GM21825 (cell line): Measurements from ENCODE around the gene PDIK1L.

Experiments
- ATAC-seq: cut with Tn5 transposase; IDR thresholded peaks from one replicate; pipeline ENCODE4 v1.9.1; 2021; ENCODE audit warnings: mild to moderate bottlenecking, moderate library complexity; ENCODE audit not compliant: unreplicated experiment

Gene PDIK1L

GRCh38 chr1:26153966-26154532 lies 42.4 kb downstream of the PDIK1L start:
- no peak for ATAC-seq

DNA sequence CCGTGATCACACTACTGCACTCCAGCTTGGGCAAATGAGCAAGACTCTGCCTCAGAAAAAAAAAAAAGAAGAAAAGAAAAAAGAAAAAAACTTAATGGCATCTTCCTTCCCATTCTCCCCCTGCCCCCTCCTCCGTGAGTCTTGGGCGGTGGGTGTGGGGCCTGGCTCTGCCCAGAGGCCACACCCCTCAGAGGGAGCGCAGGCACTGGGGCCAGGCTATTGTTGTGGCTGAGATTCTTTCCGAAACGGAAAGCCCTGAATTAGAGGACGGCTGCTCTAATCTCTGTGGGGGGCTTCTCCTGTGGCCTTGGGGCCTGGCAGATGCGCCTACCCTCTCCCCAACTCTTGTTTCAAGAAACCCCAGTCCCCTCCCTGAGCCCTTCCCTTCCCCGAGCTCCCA lies 43.1 kb downstream of the PDIK1L start:
- ATAC-seq, result no peak

DNA sequence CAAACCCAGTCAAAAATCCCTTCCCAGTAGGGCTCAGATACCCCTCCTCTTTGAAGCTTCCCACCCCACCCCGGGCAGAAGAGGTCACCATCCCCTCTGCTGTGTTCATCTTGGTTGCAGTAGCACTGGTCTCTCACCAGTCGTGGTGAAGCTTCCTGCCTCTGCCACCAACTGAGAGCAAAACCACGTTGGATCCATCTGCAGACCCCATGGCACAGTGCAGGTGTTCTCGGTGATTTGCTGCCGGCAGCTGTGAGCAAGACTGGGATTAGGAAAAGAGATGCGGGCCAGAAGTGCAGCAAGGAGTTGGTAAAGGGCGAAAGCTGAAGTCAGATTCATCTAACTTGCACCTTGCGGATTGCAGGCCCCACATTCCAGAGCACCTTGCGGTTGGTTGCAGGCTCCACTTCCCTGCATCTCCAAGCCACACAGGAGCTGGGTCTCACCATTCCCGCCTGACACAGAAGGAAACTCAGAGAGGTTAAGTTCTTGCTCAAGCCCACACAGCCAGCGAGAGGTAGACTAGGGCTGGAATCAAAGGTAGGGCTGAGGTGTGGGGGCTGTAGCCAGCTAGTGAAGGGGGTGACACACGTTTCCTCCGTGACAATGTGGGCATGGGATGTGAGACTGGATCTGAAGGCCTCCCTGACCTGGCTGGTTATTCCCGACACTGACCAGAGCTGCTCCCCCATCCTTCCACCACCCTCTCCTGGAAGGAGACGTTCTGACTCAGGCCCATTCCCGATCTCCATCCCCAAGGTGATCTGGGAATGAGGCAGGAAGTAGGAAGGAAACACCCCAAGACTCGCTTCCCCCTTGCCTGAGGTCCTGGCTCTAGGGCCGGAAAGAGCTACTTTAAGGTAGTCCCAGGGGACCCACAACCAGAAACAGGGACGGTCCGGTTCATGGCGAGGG lies 44.0 kb downstream of the PDIK1L start:
- no peak for ATAC-seq

- ATAC-seq, result no peak
Measured at GRCh38 chr1:26156285-26157038, 44.8 kb downstream of the PDIK1L start.

DNA sequence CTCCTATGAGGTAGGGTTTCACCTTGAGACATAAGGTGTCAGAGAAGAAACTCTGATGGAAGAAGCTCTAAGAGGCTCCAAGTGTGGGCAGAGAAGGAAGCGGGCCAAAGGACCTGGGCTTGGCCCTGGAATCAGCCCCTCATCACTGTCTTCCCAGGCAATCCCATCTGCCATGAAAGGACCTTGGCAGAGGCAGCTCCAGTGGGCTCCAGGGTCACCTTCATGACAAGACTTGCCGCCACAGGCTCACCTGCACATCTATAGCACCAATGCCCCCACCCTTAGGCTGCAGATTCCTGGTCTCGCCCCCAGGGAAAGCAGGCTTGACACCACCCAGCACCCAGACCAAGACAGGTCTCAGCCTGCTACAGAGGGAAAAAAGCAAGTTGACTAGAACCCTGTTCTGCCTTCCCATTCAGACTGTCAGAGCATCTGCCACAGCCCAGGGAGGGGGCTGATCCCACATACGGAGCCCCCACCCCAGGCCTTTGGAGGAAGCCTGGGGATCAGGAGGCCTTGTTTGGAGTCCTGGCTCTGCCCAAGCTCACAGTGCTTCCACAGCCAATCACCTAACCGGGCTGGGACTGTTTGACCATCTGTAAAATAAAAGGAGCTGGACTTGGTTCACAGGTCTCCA lies 46.8 kb downstream of the PDIK1L start:
- no peak for ATAC-seq

GRCh38 chr1:26158908-26159742 lies 47.5 kb downstream of the PDIK1L start, which contains the start of gene FAM110D:
TSS of gene FAM110D (plus strand) at chr1:26159079. CDS start at chr1:26161292, 2,213 bp downstream.
- ATAC-seq, result no peak

- no peak for ATAC-seq
Measured at GRCh38 chr1:26159743-26160039, 48.1 kb downstream of the PDIK1L start.

- ATAC-seq, result no peak
Measured at GRCh38 chr1:26160527-26161414, 49.1 kb downstream of the PDIK1L start.

GRCh38 chr1:26161415-26162219 lies 50.0 kb downstream of the PDIK1L start:
- no peak for ATAC-seq

GRCh38 chr1:26162220-26162709 lies 50.6 kb downstream of the PDIK1L start:
- no peak for ATAC-seq

DNA sequence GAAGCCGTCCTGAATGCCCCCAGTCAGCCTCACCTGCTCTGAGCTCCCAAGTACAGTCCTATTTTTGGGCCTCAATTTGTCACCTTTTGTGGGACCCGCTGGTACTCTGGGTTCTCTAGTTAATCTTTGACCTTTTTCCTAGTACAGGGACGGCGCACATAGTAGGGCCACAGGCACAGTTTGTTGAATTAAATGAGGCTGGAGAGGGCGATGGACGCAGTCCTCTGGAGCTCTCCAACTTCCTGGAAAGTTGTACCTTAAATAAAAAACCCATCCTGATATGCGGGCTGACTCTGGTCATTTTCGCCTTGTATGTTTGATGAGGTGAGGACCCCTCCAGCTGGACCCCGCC lies 52.0 kb downstream of the PDIK1L start:
- ATAC-seq, result no peak

DNA sequence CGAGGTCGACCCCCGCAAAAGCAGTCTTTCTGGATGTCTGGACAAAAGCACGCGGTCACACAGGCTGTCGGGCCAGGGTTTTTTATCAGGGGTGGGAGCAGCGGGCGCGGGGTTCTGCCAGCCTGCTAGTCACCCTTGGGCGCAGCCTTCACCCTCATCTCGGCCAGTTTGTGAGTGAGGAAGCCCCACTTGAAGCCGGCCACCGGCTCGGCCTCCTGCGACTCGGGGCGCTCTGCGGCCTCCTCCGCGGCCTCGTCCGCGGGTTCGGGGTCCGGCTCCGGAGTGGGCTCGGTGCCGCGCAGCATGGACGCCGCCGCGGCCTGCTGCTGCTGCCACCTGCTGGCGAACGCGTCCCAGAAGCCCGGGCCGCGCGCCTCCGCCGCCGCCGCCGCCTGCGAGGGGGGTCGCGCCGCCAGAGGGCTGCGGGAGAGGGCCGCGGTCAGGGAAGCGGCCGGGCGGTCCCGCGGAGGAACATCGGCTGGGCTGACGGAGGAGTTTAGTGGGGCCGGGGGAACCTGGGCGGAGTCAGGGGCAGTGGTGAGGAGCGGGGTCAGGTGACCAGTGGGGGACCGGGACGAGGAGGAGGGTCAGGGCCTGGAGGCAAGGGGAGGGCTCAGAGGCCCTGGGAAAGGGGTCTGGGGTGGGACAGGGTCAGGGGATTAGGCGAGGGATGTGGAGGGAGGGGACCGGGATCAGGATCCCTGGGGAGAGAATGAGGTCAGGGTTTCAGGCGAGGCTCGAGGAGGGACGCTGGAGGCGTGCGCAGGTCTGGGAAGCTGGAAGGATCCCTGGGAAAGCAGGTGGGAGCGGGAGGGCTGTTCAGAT lies 52.6 kb downstream of the PDIK1L start:
- ATAC-seq, result no peak

DNA sequence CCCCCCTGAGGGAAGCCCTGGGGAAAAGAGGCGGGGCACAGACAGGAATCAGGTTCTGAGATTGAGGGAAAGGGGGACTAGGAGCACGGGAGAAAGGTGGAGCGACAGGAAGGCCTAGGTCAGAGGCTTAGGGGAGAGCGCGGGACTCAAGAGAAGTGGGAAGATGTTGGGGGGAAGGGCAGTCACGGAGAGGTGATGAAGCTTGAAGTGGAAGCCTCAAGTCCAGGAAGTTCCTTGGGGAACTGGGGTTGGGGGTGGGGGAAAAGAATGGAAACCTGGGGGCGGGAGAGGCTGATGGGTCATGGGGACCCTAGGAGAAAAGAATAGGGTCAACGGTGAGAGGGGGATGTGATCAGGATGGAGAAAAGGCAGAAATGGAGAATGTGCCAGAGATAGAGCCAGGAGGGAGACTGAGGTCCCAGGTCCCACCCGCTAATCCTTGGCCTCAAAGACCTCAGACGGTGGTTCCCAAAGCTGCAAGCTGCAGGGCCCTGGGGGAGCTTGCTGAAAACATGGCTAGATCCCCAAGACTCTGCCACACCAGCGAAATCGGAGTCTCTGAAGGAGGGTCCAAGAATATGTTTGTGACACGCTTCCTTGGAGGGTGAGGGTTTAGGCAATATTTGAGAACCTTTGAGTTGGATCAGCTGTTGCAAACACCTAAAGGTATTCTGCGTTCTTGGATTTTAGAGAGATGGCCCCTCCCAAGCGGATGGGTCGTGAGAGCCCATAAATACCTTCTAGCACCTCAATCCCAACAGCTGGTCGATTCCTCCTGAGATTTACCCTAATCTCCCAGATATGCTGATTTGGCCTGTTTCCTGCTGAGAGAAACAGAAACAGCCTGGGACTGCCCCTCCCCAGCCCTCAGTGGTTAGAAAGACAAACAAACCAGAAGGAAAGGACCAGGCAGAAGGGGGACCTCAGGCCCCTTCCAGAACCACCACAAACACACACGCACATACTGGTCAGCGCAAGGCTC lies 53.5 kb downstream of the PDIK1L start:
- ATAC-seq, result no peak

DNA sequence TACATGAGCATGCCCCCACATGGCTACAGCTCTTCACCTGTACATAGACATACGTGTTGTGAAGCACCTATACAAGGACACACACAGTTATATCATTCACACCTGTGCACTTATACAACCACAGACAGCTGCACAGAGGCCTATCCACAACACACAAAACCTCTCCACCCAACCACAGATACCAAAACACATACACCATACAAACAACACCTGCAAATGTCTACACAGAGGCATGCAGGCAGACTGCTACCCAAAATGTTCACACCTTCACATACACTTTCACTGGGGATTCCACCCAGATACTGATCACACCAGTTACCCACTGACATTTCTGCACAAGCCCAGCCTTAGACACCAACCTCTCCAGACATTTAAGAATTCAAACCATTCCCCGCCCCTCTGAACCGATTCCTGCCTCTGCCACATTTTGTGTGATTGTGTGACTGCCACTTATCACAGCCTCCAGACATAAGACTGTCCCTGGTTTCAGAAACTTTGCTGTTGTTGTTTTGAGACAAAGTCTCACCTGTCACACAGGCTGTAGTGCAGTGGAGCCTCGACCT lies 55.2 kb downstream of the PDIK1L start:
- no peak for ATAC-seq

GRCh38 chr1:26168410-26169197 lies 57.0 kb downstream of the PDIK1L start, which contains the start of gene C1orf232:
TSS of gene C1orf232 (minus strand) at chr1:26168963. CDS start at chr1:26168499, 464 bp downstream.
- ATAC-seq, result no peak
